ENCODE results near the gene AVPR2. TPM values are rescaled to one million over a fixed set of nuclear protein-coding genes. Genes with fewer than 3 reads are reported as not detected.

AVPR2 gene
- total and polyA plus RNA-seq, 9 of the 15 experiments (the other 6 are each of a cell fraction or from before 2014, with no cell fraction given): not detected

- TF ChIP-seq NELFE (IDR thresholded peaks at IDR 0.05; ENCODE audit: insufficient read depth, insufficient read length) (no peak), MYC (IDR thresholded peaks at IDR 0.05; ENCODE audit: low read depth, low read length) (peak; percentile 84), MYC (CRISPR knock-in tag; IDR thresholded peaks at IDR 0.05; ENCODE audit: borderline replicate concordance, low read depth) (peak; percentile 45; the same call in 1 of the 2 replicates), POLR2A (conservative IDR thresholded peaks at IDR 0.05) (peak; percentile 99), SUPT5H (IDR thresholded peaks at IDR 0.05) (peak; percentile 91)
- TF ChIP-seq, protein P1, sequence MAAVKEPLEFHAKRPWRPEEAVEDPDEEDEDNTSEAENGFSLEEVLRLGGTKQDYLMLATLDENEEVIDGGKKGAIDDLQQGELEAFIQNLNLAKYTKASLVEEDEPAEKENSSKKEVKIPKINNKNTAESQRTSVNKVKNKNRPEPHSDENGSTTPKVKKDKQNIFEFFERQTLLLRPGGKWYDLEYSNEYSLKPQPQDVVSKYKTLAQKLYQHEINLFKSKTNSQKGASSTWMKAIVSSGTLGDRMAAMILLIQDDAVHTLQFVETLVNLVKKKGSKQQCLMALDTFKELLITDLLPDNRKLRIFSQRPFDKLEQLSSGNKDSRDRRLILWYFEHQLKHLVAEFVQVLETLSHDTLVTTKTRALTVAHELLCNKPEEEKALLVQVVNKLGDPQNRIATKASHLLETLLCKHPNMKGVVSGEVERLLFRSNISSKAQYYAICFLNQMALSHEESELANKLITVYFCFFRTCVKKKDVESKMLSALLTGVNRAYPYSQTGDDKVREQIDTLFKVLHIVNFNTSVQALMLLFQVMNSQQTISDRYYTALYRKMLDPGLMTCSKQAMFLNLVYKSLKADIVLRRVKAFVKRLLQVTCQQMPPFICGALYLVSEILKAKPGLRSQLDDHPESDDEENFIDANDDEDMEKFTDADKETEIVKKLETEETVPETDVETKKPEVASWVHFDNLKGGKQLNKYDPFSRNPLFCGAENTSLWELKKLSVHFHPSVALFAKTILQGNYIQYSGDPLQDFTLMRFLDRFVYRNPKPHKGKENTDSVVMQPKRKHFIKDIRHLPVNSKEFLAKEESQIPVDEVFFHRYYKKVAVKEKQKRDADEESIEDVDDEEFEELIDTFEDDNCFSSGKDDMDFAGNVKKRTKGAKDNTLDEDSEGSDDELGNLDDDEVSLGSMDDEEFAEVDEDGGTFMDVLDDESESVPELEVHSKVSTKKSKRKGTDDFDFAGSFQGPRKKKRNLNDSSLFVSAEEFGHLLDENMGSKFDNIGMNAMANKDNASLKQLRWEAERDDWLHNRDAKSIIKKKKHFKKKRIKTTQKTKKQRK (IDR thresholded peaks at IDR 0.05; ENCODE audit: borderline replicate concordance, low read depth, low read length): no peak
- TF ChIP-seq, protein P2, sequence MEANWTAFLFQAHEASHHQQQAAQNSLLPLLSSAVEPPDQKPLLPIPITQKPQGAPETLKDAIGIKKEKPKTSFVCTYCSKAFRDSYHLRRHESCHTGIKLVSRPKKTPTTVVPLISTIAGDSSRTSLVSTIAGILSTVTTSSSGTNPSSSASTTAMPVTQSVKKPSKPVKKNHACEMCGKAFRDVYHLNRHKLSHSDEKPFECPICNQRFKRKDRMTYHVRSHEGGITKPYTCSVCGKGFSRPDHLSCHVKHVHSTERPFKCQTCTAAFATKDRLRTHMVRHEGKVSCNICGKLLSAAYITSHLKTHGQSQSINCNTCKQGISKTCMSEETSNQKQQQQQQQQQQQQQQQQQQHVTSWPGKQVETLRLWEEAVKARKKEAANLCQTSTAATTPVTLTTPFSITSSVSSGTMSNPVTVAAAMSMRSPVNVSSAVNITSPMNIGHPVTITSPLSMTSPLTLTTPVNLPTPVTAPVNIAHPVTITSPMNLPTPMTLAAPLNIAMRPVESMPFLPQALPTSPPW (CRISPR knock-in tag; IDR thresholded peaks at IDR 0.05): peak; percentile 50
- TF ChIP-seq, protein P3, sequence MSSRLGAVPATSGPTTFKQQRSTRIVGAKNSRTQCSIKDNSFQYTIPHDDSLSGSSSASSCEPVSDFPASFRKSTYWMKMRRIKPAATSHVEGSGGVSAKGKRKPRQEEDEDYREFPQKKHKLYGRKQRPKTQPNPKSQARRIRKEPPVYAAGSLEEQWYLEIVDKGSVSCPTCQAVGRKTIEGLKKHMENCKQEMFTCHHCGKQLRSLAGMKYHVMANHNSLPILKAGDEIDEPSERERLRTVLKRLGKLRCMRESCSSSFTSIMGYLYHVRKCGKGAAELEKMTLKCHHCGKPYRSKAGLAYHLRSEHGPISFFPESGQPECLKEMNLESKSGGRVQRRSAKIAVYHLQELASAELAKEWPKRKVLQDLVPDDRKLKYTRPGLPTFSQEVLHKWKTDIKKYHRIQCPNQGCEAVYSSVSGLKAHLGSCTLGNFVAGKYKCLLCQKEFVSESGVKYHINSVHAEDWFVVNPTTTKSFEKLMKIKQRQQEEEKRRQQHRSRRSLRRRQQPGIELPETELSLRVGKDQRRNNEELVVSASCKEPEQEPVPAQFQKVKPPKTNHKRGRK (tag; IDR thresholded peaks at IDR 0.05): no peak
Measured at GRCh38 chrX:153925739-153926551, 21.5 kb downstream of the AVPR2 start, which contains the start of gene ARHGAP4 (continued).

Data from K562 (cell line).